GM19395 (cell line): ENCODE results near the gene TMEM26.

Experiments used
- ATAC-seq: cut with Tn5 transposase; IDR thresholded peaks from one replicate; pipeline ENCODE4 v1.9.1; 2021; ENCODE audit warnings: mild to moderate bottlenecking, moderate library complexity; ENCODE audit not compliant: unreplicated experiment

Gene TMEM26

DNA sequence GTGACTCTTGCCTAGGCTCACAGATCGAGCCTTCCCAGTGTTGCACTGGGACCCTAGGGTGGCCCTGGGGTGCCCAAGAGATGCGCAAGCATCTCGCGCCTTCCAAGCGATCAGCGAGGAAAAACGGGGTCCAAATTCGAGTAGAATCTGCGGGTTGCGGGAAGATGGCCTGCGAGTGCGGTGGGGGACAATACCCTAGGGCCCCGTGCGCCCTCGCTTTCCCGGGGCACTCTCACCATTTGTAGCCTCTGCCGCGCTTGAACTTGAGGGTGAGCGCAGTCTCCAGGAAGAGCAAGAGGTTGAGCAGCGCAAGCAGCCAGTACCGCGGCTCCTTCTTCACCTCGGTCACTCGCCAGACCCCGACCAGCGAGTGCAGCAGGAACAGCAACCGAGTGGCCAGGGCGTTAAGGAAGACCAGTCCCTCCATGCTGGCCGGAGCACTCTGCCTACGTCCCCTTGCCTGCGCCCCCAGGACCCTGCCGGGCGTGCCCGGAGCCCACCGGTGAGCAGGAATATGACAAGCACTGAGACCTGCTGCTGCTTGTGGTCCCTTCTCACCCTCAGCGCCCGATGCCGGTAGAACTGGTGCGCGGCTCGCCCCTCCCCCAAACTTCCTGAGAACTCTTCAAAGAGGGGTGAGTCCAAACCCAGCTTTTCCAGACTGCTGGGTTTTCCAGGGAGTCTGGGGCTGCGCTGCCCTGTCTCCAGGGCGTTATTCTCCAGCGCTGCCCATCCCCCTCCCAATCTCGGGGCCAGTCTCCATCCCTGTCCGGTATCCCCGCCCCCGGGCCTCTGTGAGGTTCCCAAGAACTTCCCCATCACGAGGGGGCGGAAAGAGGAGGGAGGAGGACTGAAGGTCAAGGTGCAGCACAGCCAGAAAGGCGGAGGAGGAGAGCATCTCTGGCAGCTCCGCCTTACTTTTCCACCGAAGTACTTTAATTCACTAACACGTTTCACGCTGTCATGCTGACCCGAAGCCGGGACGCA, at the start of gene TMEM26:
TSS of gene TMEM26 (minus strand) at position 727 of the 987 bp plus-strand sequence. CDS start at position 427, 300 bp downstream.
- ATAC-seq = no peak

GRCh38 chr10:61500460-61500859, 47.3 kb upstream of the TMEM26 start:
- ATAC-seq = no peak

- no peak for ATAC-seq
These were observed 39.3 kb upstream of the TMEM26 start for GRCh38 chr10:61492364-61492995.

DNA sequence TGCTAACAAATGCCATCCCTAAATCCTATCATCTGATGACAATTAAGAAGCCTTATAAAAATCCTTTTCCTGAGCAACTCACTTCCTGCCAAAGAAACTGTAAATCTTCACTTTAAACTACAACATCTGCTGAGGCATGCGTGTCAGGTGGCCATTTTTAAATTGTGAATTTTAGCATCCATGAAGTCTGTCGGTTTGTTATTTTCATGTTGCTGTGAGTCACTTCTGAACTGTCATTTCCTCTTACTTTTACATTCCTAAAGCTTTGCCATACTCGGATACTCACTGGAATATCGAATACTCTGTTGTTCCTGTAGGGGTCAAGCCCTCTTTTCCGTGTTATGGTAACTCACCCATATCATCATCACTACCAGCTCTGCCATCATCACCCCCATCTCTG, 34.3 kb upstream of the TMEM26 start:
- ATAC-seq = no peak

GRCh38 chr10:61486738-61487396, 33.7 kb upstream of the TMEM26 start:
- no peak for ATAC-seq

DNA sequence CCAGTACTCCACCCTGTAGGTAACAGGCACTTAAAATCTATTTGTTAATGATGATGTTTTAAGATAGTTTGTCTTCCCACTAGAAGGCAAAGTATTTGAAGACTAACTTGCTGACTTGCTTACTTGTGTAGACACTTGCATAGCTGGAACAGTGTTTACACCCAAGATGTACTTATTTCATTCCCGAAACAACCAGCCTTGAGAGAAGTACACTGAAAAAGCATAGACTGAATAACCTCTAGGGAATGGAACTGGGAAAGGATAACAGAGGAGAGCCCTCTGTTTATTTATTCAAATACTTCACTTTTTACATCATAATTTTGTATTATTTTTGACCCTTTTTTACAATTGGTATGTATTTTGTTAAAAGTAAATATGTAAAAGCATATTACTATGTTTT, 33.1 kb upstream of the TMEM26 start:
- no peak for ATAC-seq

DNA sequence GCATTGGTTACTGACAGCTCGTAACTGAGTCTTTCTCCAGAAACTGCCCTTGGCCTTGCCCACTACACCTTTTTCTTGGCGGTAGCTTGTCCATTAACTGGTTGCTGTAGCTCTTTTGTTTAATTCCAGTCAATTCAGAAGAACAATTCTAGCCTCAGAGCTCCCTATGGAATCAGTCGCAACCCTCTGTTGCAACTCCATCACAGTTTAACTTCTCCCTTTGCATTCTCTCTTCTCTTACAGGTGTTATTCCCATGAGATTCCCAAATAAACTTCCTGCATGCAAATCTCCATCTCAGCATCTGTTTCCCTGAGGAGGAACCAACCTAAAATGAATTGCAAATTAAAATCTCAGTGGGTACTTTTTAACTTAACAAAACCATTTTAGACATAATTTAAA, 28.4 kb upstream of the TMEM26 start:
- ATAC-seq = no peak

DNA sequence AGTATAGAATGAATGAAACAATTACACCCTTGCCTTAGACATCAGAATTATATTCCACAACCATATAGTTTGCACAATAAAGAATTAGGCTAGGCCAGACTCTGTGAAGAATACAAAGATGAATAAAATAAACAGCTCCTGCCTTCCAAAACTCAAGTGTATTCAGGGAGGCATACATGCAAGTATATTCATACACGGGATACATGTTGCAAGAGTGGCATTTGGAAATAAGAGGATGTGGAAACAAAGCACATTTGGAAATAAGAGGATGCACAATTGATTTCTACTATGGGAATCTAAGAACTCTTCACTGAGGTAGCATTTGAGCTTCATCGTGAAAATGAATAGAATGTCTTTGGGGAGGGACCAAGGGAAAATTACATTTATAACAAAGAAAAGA, 27.0 kb upstream of the TMEM26 start:
- no peak for ATAC-seq

DNA sequence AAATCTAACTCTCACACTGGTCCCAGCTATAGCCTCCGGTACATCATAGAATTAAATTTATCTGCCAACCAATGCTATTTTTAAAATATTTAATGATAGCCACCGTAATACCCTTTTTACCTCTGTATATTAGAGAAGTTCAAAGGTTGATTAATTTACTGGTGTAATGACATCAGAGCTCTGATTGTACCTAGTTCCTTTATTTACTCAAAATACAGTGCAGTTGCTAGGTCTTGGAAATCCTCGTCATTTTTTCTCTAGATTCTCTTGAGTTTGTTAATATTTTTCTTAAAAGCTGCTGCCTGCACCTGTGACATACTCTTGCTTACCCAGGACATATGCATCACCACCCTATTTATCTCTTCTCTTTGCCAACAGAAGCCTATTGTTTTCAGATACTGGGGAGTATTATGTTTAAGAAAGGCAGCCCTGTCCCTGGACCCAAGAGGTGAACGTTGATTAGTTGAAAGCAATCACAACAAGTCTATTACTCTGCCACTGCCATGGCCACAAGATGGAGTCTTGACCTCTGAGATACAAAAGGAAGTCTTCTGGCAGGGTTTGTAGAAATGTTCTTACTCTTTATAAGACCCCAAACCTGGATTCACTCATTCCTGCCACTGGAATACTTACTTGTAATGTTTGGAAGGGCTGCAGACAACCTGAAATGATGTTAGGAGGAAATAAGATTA, 25.6 kb upstream of the TMEM26 start:
- ATAC-seq = no peak

GRCh38 chr10:61477451-61477850, 24.3 kb upstream of the TMEM26 start:
- ATAC-seq = no peak

DNA sequence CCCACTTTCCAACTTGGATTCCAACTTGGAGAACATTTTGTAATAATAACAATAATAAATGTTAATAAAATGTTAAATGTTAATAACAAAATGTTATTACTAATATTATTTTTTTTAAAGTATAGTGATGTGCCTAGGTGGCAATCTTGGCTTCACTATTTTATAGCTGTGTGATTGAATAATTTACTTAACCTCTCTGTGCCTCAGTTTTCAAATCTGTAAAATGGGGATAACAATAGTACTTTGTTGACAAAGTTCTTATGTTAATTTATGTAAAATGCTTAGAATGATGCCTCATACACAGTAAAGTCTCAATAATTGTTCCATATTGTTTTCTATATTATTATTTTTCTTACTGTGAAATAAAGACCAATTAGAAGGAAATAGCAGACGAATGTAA, 23.3 kb upstream of the TMEM26 start:
- no peak for ATAC-seq

- no peak for ATAC-seq
These were observed 22.3 kb upstream of the TMEM26 start for GRCh38 chr10:61475449-61475873.

DNA sequence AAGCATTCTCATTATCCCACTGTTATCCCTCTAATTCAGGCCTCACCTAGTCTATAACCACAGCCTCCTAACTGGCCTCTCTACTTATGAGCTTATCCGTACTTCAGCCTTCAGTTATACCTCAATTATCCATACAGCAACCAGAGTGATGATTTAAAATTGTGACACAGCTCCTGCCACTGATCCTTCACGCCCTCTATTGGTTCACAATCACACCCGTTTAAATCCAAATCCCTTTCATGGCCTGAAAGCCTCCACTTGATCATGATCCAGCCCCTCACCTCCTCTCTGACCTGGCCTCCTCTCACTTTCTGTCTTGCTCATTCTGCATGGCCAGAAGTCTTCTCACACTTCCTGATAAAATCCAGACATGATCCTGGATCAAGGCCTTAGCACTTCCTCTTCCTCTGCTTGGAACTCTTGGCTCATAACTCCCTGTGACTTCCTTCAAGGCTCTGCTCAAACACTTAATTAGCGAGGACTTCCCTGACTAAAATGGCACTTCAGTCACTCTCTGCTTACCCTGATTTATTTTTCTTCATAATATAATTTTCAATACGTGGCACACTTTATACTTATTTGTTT, 19.0 kb upstream of the TMEM26 start:
- ATAC-seq = no peak

DNA sequence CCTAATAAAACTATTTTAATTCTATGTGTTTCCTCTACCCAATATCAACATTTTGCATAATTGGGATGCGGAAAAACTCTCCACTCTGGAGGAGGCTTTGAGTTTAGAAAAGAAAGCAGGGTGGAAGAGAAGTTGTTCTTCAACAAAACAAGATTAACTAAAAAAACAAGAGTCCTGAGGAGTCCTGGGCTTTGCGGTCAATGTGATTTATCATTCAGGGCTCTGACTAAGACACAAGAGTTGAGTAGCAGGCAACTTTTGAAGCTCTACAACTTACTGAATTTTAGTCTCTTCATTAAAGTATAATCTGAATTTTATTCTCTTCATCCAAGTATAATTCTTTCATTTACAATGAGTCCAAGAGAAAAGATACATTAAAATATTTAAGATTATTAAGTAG, 18.3 kb upstream of the TMEM26 start:
- no peak for ATAC-seq

DNA sequence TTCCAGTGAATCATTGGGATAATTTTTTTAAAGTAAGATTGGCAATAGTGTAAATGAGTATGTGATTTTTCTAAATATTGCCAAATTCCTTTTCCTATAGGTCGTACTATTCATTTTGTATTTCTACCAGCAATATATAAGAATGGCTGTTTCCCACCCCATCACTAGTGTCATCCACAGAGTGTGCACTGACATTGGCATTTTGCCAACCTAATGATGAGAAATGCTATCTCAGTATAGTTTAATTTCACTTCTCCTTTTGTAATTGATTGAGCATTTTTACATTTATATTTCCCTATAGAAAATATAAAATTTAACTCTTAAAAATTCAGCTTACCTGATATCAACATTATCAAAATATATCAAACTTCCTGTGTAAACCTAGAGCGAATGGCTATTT, 17.6 kb upstream of the TMEM26 start:
- ATAC-seq = no peak

DNA sequence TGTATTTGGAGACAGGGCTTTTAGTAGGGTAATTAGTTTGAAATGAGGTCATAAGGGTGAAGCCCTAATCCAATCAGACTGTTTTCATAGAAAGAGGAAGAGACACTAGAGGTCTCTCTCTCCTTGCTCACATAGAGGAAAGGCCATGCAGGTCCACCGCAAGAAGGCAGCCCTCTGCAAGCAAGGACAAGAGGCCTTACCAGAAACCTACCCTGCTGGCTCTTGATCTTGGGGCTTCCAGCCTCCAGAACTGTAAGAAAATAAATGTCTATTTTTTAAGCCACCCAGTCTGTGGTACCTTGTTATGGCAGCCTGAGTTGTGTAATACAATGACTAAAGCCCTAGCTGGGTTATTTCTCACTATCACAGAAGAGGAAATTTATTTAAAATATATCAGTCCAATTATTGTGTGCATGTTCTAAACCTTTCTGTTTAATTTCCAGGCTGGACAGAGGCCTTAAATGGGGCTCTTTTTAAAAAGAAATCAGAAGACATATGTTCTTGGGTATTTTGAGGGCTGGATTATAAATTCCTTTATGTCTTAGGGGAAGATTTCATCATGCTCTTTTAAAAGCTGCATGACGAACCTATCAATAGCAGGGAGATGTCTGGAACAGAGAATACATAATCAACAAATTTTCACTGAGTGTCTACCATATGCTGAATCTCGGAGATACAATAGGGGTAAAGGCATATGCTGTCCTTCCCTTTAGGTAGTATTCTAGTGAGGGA, 12.9 kb upstream of the TMEM26 start:
- ATAC-seq = no peak

DNA sequence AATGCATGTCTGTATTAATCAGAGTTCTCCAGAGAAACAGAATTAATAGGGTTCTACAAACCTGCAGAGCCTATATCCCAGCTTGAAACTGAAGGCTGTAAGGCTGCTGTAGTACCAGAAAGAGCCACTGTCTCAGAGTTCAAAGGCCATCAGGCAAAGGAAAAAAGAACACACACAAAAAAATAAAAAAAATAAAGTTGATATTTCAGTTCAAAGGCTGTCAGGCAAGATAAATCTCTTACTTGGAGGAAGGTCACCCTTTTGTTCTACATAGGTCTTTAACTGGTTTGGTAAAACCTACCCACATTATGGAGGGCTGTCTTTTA, 12.0 kb upstream of the TMEM26 start:
- no peak for ATAC-seq

DNA sequence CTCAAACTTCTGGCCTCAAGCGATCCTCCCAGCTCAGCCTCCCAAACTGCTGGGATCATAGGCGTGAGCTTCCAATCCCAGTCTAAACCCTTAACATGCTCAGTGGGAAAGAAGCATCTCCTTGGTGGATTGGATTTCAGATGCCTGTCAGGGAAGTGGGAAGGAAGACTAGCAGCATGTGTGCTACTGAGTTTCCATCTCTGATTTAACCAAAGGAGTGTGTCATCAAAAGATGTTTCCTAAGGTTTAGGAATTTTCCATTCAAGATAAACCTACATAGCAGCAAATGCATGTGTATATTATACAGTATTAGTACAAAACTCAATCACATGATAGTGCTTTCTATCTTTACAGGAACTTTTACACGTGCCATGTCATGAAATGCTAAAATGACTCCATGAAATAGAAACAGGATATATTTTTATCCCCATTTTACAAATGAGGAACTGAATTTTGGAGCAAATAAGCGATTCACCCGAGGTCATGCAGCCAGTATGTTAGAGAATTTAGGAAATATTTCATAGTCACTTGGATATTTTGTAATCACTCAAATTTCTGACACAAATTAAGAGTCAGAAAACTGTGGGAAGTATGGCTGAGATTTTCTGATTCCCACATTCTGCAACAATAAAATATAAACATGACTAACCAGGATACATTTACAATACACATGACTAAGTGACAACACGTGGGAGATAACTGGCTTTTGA, 11.4 kb upstream of the TMEM26 start:
- no peak for ATAC-seq
